ENCODE data around the gene ZDHHC14. TPM values are rescaled to one million over a fixed set of nuclear protein-coding genes. Genes with fewer than 3 reads are reported as not detected.

Gene ZDHHC14
- total and polyA plus RNA-seq, 4 donors = 4.3 to 18.3 (median 8.9) TPM

DNA sequence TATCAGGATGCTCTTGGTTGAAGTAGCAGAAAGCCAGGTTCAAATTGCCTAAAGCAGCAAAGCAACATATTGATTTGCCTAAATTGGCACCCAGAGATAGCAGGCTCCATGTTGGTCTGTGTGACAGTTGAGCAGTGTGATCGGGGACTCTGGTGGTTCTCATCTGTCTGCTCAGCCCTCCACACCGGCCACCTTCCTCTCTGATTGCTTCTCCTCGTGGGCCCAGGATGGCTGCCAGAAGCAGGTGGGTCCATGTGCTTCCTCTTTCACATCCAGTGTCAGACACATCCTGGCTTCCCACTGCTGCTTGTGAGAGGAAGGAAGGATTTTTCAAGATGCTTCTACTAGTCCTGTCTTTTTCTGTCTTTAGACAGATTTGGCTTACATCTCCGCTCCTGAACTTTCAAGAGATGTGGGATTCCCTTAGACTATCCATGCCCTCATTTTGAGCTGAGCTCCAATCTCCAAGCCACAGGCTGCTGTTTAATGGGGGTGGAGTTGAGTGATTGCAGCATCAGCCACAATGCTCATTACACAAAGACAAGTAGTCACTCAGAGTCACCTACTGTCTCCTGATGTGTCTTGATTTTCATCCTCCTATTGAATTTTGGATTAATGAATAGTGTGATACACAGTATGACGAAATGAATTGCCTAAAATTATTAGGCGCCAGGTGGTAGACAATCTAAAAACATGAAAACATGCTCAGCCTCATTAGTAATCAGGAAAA is 122.2 kb downstream of the ZDHHC14 start:
- no peak overlapping the region for H3K9ac ChIP-seq (ENCODE audit: insufficient read depth in 1 of 2, low read length in 2 of 2)
- 68 to 79% methylated on average over 6 of the region's 6 CpGs for WGBS, 2 donors
- H3K4me3 ChIP-seq = no peak overlapping the region
- H3K27ac ChIP-seq (ENCODE audit: low read depth in 1 of 2, low read length in 1 of 2) = no peak overlapping the region
- H3K9me3 ChIP-seq (ENCODE audit: control insufficient read depth in 4 of 4, insufficient read depth in 3 of 4, low read length in 3 of 4) = peaks cover 0 to 10% (median 4%) of the 10 kb centered on the region in 4 donors
- TF ChIP-seq, protein P1, sequence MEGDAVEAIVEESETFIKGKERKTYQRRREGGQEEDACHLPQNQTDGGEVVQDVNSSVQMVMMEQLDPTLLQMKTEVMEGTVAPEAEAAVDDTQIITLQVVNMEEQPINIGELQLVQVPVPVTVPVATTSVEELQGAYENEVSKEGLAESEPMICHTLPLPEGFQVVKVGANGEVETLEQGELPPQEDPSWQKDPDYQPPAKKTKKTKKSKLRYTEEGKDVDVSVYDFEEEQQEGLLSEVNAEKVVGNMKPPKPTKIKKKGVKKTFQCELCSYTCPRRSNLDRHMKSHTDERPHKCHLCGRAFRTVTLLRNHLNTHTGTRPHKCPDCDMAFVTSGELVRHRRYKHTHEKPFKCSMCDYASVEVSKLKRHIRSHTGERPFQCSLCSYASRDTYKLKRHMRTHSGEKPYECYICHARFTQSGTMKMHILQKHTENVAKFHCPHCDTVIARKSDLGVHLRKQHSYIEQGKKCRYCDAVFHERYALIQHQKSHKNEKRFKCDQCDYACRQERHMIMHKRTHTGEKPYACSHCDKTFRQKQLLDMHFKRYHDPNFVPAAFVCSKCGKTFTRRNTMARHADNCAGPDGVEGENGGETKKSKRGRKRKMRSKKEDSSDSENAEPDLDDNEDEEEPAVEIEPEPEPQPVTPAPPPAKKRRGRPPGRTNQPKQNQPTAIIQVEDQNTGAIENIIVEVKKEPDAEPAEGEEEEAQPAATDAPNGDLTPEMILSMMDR (IDR thresholded peaks at IDR 0.05; ENCODE audit: control extremely low read depth, extremely low read depth) = no peak
- DNase-seq (no peak), ATAC-seq (ENCODE audit: insufficient read depth, low FRiP score) (no peak)
- H3K27me3 ChIP-seq (ENCODE audit: control insufficient read depth in 3 of 3, insufficient read depth in 3 of 3, low read length in 2 of 3) = no peaks in the 10 kb centered on the region
- H3K4me1 ChIP-seq (ENCODE audit: control insufficient read depth in 5 of 5, insufficient read depth in 5 of 5, low read length in 5 of 5) = peaks cover 0 to 13% (median 0%) of the 10 kb centered on the region in 5 donors
- H3K36me3 ChIP-seq (ENCODE audit: control insufficient read depth in 4 of 4, insufficient read depth in 4 of 4, low read length in 4 of 4) = peaks cover 0 to 10% (median 0%) of the 10 kb centered on the region in 4 donors

DNA sequence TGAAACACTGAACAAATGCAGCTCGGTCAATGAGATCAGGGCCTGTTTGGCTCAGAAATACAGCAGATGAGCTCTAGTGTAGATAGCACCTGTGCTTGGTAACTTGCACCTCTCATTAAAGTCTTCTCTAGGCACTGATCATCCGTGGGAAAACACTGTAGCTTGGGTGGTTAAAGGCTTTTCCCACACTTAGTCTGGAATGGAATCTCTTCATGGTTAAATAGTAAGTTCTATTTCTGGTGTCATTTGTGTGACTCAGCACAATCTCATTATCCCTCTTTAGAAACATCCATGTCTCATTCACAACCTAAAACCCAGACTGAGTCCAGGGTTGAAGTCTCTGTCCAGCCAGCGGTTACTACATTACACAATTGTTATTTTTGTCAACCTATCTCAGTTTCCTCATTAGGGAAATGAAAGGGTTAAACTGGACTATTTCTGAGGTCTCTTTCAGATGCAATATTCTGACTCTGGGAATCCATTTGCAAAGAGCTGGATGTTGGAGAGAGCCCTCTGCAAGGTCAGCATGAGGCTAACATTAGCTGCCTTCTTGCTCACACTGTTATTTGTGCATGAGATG is 125.0 kb downstream of the ZDHHC14 start:
- DNase-seq (no peak), ATAC-seq (ENCODE audit: insufficient read depth, low FRiP score) (no peak)
- WGBS, 2 donors = 93 to 95% methylated on average over 3 of the region's 3 CpGs
- Histone ChIP-seq H3K27me3 (ENCODE audit: control insufficient read depth in 3 of 3, insufficient read depth in 3 of 3, low read length in 2 of 3) (no peaks in the 10 kb centered on the region), H3K9ac (ENCODE audit: insufficient read depth in 1 of 2, low read length in 2 of 2) (no peak overlapping the region), H3K4me3 (no peak overlapping the region), H3K36me3 (ENCODE audit: control insufficient read depth in 4 of 4, insufficient read depth in 4 of 4, low read length in 4 of 4) (peaks cover 0 to 10% (median 0%) of the 10 kb centered on the region in 4 donors), H3K4me1 (ENCODE audit: control insufficient read depth in 5 of 5, insufficient read depth in 5 of 5, low read length in 5 of 5) (peaks cover 0 to 10% (median 0%) of the 10 kb centered on the region in 5 donors), H3K27ac (ENCODE audit: low read depth in 1 of 2, low read length in 1 of 2) (no peak overlapping the region), H3K9me3 (ENCODE audit: control insufficient read depth in 4 of 4, insufficient read depth in 3 of 4, low read length in 3 of 4) (peaks cover 0 to 10% (median 3%) of the 10 kb centered on the region in 4 donors)
- TF ChIP-seq, protein P1 (IDR thresholded peaks at IDR 0.05; ENCODE audit: control extremely low read depth, extremely low read depth) = no peak

DNA sequence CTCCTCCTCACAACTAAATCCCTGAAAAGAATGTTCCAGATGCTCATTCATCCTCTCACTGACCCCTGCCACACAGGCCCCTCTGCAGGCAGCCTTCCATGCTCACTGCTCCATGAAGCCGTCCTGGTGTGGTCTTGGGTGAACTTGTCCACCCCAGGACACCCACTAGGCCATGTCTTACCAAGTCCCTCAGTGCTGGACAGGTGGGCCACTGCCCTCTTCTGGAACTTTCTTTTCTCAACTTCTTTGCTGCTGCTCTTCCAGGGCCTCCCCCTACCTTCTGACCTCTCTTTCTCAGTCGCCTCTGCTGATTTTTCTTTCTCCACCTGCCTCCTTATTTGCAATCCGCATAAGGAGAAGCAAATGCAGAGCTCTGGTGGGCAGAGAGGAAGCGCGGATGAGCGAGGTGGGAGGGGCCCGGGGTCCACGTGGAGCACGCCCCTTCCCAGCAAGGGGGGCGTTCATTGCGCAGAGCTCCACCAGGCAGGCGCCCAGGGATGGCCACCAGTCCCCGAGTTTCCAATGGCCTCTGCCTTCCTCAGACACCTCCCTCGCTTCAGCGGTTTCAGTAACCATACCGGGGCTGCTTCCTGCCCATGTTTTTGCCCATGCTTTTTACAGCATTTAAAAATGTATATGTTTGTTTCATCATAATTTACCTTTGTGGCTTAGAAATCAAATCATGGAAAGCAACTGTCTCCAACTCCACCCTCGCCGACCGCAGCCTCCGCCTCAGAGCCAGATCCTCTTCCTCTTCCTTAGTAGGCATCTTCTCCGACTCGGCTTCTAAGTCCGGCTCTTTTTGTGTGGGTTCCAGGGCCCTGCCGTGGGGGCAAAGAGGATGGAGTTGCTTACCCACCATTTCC is 129.6 kb downstream of the ZDHHC14 start:
- H3K9ac ChIP-seq (ENCODE audit: insufficient read depth in 1 of 2, low read length in 2 of 2) = no peak overlapping the region
- peaks cover 0 to 15% (median 4%) of the 10 kb centered on the region in 5 donors for H3K4me1 ChIP-seq (ENCODE audit: control insufficient read depth in 5 of 5, insufficient read depth in 5 of 5, low read length in 5 of 5)
- no peak for ATAC-seq (ENCODE audit: insufficient read depth, low FRiP score)
- no peak for DNase-seq
- H3K4me3 ChIP-seq = no peak overlapping the region
- whole genome bisulfite sequencing, 2 donors = 56 to 71% methylated on average over 24 of the region's 24 CpGs
- H3K27me3 ChIP-seq (ENCODE audit: control insufficient read depth in 3 of 3, insufficient read depth in 3 of 3, low read length in 2 of 3) = no peaks in the 10 kb centered on the region
- no peak overlapping the region for H3K27ac ChIP-seq (ENCODE audit: low read depth in 1 of 2, low read length in 1 of 2)
- H3K36me3 ChIP-seq (ENCODE audit: control insufficient read depth in 4 of 4, insufficient read depth in 4 of 4, low read length in 4 of 4) = peaks cover 0 to 6% (median under 1%) of the 10 kb centered on the region in 4 donors
- TF ChIP-seq, protein P1 (IDR thresholded peaks at IDR 0.05; ENCODE audit: control extremely low read depth, extremely low read depth) = no peak
- peaks cover 0 to 7% (median 4%) of the 10 kb centered on the region in 4 donors for H3K9me3 ChIP-seq (ENCODE audit: control insufficient read depth in 4 of 4, insufficient read depth in 3 of 4, low read length in 3 of 4)

Measured in lung (tissue), 12 donors.